ENCODE measurements around the gene WFDC11.
"Not testable (repeated sequence)": the region's sequence is repeated elsewhere in the genome, so short reads cannot be mapped to it uniquely, and the experiment has no call there.

Gene WFDC11

GRCh38 chr20:45670139-45670538 is at the start of gene WFDC11:
Gene WFDC11, minus strand, starts transcription at chr20:45670239. Its CDS starts 19,639 bp downstream, at chr20:45650600.
- no peak for DNase-seq

- DNase-seq: not testable (repeated sequence)
These were observed 46.2 kb upstream of the WFDC11 start for GRCh38 chr20:45716141-45716688.

GRCh38 chr20:45704969-45705637 is 35.1 kb upstream of the WFDC11 start, which contains the start of gene WFDC10B:
Gene WFDC10B, minus strand, starts transcription at chr20:45705019. Its CDS starts 19,027 bp downstream, at chr20:45685992.
- no peak for DNase-seq

- DNase-seq: no peak
These were observed 31.8 kb upstream of the WFDC11 start, which contains the start of gene WFDC13 for GRCh38 chr20:45701873-45702272. Gene WFDC13, plus strand, starts transcription at chr20:45702038. Its CDS starts 86 bp downstream, at chr20:45702124.

- DNase-seq: no peak
These were observed 31.1 kb upstream of the WFDC11 start for GRCh38 chr20:45701104-45701503.

GRCh38 chr20:45695496-45695895 is 25.5 kb upstream of the WFDC11 start:
- DNase-seq: no peak

- not testable (repeated sequence) for DNase-seq
These were observed 23.3 kb upstream of the WFDC11 start for GRCh38 chr20:45693346-45693745.

GRCh38 chr20:45685896-45686295 is 15.9 kb upstream of the WFDC11 start:
- DNase-seq: no peak

GRCh38 chr20:45679650-45680049 is 9.6 kb upstream of the WFDC11 start:
- no peak for DNase-seq

GRCh38 chr20:45672765-45673164 is 2.7 kb upstream of the WFDC11 start:
- DNase-seq: no peak

- not testable (repeated sequence) for DNase-seq
These were observed 13.0 kb downstream of the WFDC11 start for GRCh38 chr20:45657038-45657437.

GRCh38 chr20:45651726-45652125 is 18.3 kb downstream of the WFDC11 start:
- DNase-seq: peak; percentile 33

- no peak for DNase-seq
These were observed 20.7 kb downstream of the WFDC11 start for GRCh38 chr20:45649312-45649863.

GRCh38 chr20:45647441-45648050 is 22.5 kb downstream of the WFDC11 start:
- DNase-seq: no peak

- DNase-seq: no peak
These were observed 23.2 kb downstream of the WFDC11 start for GRCh38 chr20:45646875-45647274.

- DNase-seq: not testable (repeated sequence)
These were observed 24.2 kb downstream of the WFDC11 start for GRCh38 chr20:45645869-45646268.

- not testable (repeated sequence) for DNase-seq
These were observed 29.0 kb downstream of the WFDC11 start for GRCh38 chr20:45641076-45641475.

GRCh38 chr20:45639687-45640086 is 30.4 kb downstream of the WFDC11 start:
- no peak for DNase-seq

- DNase-seq: no peak
These were observed 33.5 kb downstream of the WFDC11 start for GRCh38 chr20:45636513-45636912.

GRCh38 chr20:45631184-45631583 is 38.9 kb downstream of the WFDC11 start, which contains the start of gene WFDC9:
Gene WFDC9, minus strand, starts transcription at chr20:45631284. Its CDS starts 21,103 bp downstream, at chr20:45610181.
- no peak for DNase-seq

GRCh38 chr20:45630371-45630770 is 39.7 kb downstream of the WFDC11 start:
- DNase-seq: no peak

GRCh38 chr20:45629496-45630100 is 40.4 kb downstream of the WFDC11 start, which contains the start of gene WFDC10A:
Gene WFDC10A, plus strand, starts transcription at chr20:45629739. Its CDS starts 75 bp downstream, at chr20:45629814.
- DNase-seq: no peak

GRCh38 chr20:45626540-45626939 is 43.5 kb downstream of the WFDC11 start:
- no peak for DNase-seq
